ENCODE measurements around the gene ZNF28.
"Not testable (repeated sequence)": the region's sequence is repeated elsewhere in the genome, so short reads cannot be mapped to it uniquely, and the experiment has no call there.

DNA sequence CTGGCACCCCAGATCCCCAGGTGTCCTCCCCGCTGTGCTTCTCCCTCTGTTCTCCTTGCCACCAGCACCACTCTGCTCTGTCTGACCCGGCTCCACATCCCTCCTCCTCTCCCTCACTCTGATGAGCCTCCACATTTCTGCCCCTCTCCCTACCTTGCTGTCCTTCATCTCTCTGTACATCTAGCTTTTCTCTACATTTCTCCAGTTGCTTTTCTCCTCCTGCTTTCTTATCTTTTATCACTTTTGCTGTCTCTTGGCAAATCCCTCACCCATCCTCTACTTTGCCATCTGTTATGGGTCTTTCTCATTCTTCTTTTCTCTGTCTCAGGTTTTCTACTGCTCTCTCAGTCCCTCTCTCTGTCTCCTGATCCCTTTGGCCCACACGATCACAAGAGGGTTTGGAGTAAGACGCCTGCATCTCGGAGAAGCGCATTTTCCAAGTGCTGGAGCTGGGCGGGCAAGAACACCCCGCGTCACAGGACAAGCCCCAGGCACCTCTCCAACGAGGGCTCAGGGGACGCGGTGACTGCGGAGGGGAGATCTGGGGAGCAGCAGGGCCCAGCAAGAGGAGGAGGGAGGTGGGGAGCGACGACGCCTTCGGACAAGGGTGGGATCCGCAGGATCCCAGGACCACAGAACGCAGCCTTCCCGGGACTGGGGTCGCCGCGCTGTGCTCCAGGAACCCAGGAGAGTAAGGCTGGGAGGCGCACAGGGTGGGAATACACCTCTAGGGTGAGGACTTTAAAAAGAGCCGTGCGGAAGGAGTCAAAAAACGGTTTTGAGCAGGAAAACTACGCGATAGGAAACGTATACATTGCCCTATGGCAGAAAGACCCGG lies 35.3 kb upstream of the ZNF28 start:
- TF ChIP-seq, protein P1, sequence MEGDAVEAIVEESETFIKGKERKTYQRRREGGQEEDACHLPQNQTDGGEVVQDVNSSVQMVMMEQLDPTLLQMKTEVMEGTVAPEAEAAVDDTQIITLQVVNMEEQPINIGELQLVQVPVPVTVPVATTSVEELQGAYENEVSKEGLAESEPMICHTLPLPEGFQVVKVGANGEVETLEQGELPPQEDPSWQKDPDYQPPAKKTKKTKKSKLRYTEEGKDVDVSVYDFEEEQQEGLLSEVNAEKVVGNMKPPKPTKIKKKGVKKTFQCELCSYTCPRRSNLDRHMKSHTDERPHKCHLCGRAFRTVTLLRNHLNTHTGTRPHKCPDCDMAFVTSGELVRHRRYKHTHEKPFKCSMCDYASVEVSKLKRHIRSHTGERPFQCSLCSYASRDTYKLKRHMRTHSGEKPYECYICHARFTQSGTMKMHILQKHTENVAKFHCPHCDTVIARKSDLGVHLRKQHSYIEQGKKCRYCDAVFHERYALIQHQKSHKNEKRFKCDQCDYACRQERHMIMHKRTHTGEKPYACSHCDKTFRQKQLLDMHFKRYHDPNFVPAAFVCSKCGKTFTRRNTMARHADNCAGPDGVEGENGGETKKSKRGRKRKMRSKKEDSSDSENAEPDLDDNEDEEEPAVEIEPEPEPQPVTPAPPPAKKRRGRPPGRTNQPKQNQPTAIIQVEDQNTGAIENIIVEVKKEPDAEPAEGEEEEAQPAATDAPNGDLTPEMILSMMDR (IDR thresholded peaks at IDR 0.05) = not testable (repeated sequence)
- not testable (repeated sequence) for TF ChIP-seq CREB1 (CRISPR knock-in tag; IDR thresholded peaks at IDR 0.05); TEAD4 (CRISPR knock-in tag; IDR thresholded peaks at IDR 0.05); OVOL2 (CRISPR knock-in tag; IDR thresholded peaks at IDR 0.05; ENCODE audit: borderline replicate concordance)
- TF ChIP-seq, protein P2, sequence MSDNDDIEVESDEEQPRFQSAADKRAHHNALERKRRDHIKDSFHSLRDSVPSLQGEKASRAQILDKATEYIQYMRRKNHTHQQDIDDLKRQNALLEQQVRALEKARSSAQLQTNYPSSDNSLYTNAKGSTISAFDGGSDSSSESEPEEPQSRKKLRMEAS (CRISPR knock-in tag; IDR thresholded peaks at IDR 0.05) = not testable (repeated sequence)
- TF ChIP-seq, protein P3, sequence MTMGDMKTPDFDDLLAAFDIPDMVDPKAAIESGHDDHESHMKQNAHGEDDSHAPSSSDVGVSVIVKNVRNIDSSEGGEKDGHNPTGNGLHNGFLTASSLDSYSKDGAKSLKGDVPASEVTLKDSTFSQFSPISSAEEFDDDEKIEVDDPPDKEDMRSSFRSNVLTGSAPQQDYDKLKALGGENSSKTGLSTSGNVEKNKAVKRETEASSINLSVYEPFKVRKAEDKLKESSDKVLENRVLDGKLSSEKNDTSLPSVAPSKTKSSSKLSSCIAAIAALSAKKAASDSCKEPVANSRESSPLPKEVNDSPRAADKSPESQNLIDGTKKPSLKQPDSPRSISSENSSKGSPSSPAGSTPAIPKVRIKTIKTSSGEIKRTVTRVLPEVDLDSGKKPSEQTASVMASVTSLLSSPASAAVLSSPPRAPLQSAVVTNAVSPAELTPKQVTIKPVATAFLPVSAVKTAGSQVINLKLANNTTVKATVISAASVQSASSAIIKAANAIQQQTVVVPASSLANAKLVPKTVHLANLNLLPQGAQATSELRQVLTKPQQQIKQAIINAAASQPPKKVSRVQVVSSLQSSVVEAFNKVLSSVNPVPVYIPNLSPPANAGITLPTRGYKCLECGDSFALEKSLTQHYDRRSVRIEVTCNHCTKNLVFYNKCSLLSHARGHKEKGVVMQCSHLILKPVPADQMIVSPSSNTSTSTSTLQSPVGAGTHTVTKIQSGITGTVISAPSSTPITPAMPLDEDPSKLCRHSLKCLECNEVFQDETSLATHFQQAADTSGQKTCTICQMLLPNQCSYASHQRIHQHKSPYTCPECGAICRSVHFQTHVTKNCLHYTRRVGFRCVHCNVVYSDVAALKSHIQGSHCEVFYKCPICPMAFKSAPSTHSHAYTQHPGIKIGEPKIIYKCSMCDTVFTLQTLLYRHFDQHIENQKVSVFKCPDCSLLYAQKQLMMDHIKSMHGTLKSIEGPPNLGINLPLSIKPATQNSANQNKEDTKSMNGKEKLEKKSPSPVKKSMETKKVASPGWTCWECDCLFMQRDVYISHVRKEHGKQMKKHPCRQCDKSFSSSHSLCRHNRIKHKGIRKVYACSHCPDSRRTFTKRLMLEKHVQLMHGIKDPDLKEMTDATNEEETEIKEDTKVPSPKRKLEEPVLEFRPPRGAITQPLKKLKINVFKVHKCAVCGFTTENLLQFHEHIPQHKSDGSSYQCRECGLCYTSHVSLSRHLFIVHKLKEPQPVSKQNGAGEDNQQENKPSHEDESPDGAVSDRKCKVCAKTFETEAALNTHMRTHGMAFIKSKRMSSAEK (CRISPR knock-in tag; IDR thresholded peaks at IDR 0.05; ENCODE audit: borderline replicate concordance) = not testable (repeated sequence)
